Keratinocyte (primary cell): ENCODE measurements around the gene IMPDH2.

Source experiments
- CTCF ChIP-seq, 3 experiments: IDR thresholded peaks in 1 of 3; conservative IDR thresholded peaks in 1 of 3; optimal IDR thresholded peaks in 1 of 3; 2 replicates in 2 of 3; 3 replicates in 1 of 3; pipeline versions ENCODE3 to v1.5.1; 2011; ENCODE audit warnings: low read length in 3 of 3, mild to moderate bottlenecking in 3 of 3, moderate library complexity in 2 of 3, control low read depth in 1 of 3, inconsistent platforms in 1 of 3; ENCODE audit not compliant: insufficient read depth in 2 of 3; ENCODE audit errors: extremely low read depth in 1 of 3
- EZH2 ChIP-seq: IDR thresholded peaks from one replicate; pipeline ENCODE4 v1.6.1; 2012; ENCODE audit warnings: inconsistent platforms, mild to moderate bottlenecking, low read length, moderate library complexity

- TF ChIP-seq CTCF (optimal IDR thresholded peaks at IDR 0.05 in 1 of 3, IDR thresholded peaks at IDR 0.05 in 1 of 3, conservative IDR thresholded peaks at IDR 0.05 in 1 of 3; ENCODE audit: extremely low read depth in 1 of 3, insufficient read depth in 2 of 3, low read length in 3 of 3) (no peak), EZH2 (no peak)
Measured at GRCh38 chr3:49015765-49016164, 13.4 kb downstream of the IMPDH2 start.
